Endothelial cell of umbilical vein (primary cell): ENCODE data around the gene TUBB4A. TPM values are rescaled to one million over a fixed set of nuclear protein-coding genes. Genes with fewer than 3 reads are reported as not detected.

Source experiments
- BruUV-seq: library from RNA; stranded (reverse); fragments of 400-500 nt; replicated peaks from 2 replicates; lab custom pipeline; 2021; lab: Mats Ljungman, UMichigan
- CTCF ChIA-PET: fragments of 300-600, 350-600 bp; sonication (Branson Sonifier 250); formaldehyde crosslinking; loops from one replicate; lab custom pipeline; 2021; ENCODE audit warnings: antibody characterized with exemption, inconsistent platforms; lab: Charles Lee
- POLR2A ChIA-PET: fragments of 300-600, 350-600 bp; sonication (Branson Sonifier 250); formaldehyde crosslinking; loops from one replicate; lab custom pipeline; 2021; ENCODE audit warnings: antibody characterized with exemption, inconsistent platforms; lab: Charles Lee
- DNase-seq: peaks from one replicate; pipeline ENCODE4 v3.0.0-alpha.2; 2011; ENCODE audit warnings: low read depth, low spot score
- FAIRE-seq: peaks from 2 replicates; lab custom pipeline; 2011; peaks lifted over from hg19 to GRCh38; lab: Jason Lieb, UNC
- H2AFZ ChIP-seq: 2 replicates; pipeline ENCODE4 v1.6.0; 2012; ENCODE audit warnings: low read depth, low read length, control low read depth, inconsistent platforms
- H3K27ac ChIP-seq: 2 replicates; pipeline ENCODE4 v1.5.1; 2011; ENCODE audit warnings: low read depth, mild to moderate bottlenecking, control low read depth, low read length, moderate library complexity; ENCODE audit not compliant: insufficient read depth
- H3K27me3 ChIP-seq, 2 experiments: 2 replicates each; pipeline versions ENCODE4 v1.6.0 to v1.6.1; 2011; ENCODE audit warnings: low read length in 2 of 2, mixed read lengths in 1 of 2; ENCODE audit not compliant: control insufficient read depth in 2 of 2, insufficient read depth in 2 of 2
- H3K36me3 ChIP-seq, 2 experiments: 2 replicates in 1 of 2; 3 replicates in 1 of 2; pipeline ENCODE4 v1.5.1; 2011; ENCODE audit warnings: low read length in 2 of 2, mild to moderate bottlenecking in 1 of 2, moderate library complexity in 1 of 2; ENCODE audit not compliant: control insufficient read depth in 2 of 2, insufficient read depth in 2 of 2; ENCODE audit errors: extremely low read depth in 1 of 2
- H3K4me1 ChIP-seq: 3 replicates; pipeline ENCODE4 v1.5.1; 2011; ENCODE audit warnings: mild to moderate bottlenecking, low read length; ENCODE audit not compliant: control insufficient read depth, insufficient read depth; ENCODE audit errors: extremely low read depth
- H3K4me2 ChIP-seq: 2 replicates; pipeline ENCODE4 v1.6.1; 2011; ENCODE audit warnings: low read length, control low read depth, mixed read lengths; ENCODE audit not compliant: insufficient read depth
- H3K4me3 ChIP-seq, 3 experiments: fragments of 200-600 bp in 1 of 3; sonication (generic), shearing (Covaris generic) in 1 of 3; replicated peaks in 1 of 3; 2 replicates each; pipeline ENCODE4 v1.5.1; 2011 to 2016; ENCODE audit warnings: control low read depth in 3 of 3, low read length in 3 of 3, mild to moderate bottlenecking in 2 of 3, inconsistent platforms in 1 of 3, low read depth in 1 of 3, moderate library complexity in 1 of 3; ENCODE audit not compliant: insufficient read depth in 1 of 3
- H3K79me2 ChIP-seq: 2 replicates; pipeline ENCODE4 v1.6.0; 2012; ENCODE audit warnings: low read length, inconsistent platforms; ENCODE audit not compliant: control insufficient read depth, insufficient read depth
- H3K9ac ChIP-seq: replicated peaks from 2 replicates; pipeline ENCODE3; 2011; ENCODE audit warnings: low read length, control low read depth; ENCODE audit not compliant: insufficient read depth; ENCODE audit errors: extremely low read depth
- H3K9me1 ChIP-seq: replicated peaks from 3 replicates; pipeline ENCODE4 v1.6.0; 2011; ENCODE audit warnings: mild to moderate bottlenecking, low read length; ENCODE audit not compliant: control insufficient read depth, insufficient read depth; ENCODE audit errors: extremely low read depth
- H3K9me3 ChIP-seq: replicated peaks from 2 replicates; pipeline ENCODE4 v1.5.1; 2012; ENCODE audit warnings: low read length, inconsistent platforms; ENCODE audit not compliant: control insufficient read depth, insufficient read depth
- H4K20me1 ChIP-seq: replicated peaks from 2 replicates; pipeline ENCODE3; 2011; ENCODE audit warnings: mild to moderate bottlenecking, low read length; ENCODE audit not compliant: control insufficient read depth, insufficient read depth; ENCODE audit errors: extremely low read depth
- EZH2 ChIP-seq: IDR thresholded peaks from 2 replicates; pipeline ENCODE4 v1.6.1; 2012; ENCODE audit warnings: borderline replicate concordance, low read depth, mild to moderate bottlenecking, moderate library complexity, low read length, inconsistent platforms; ENCODE audit not compliant: severe bottlenecking
- MYC ChIP-seq: IDR thresholded peaks from one replicate; pipeline ENCODE4 v1.6.1; 2011; ENCODE audit warnings: mild to moderate bottlenecking, low read depth, low read length
- POLR2A ChIP-seq: IDR thresholded peaks from 2 replicates; pipeline ENCODE4 v1.6.1; 2012; ENCODE audit warnings: low read depth, mild to moderate bottlenecking, control low read depth, low read length
- dilution Hi-C: fragments of 300-500 bp; cut with MboI; formaldehyde crosslinking; loops from one replicate; pipeline ENCODE4 v1.15.0; 2019; ENCODE audit warnings: low sequenced_read_pairs; ENCODE audit not compliant: extremely low pct_ligation_motif_present
- intact Hi-C: fragments of 100-400 bp; cut with micrococcal nuclease; formaldehyde crosslinking; loops from one replicate; pipeline ENCODE4 v1.10.0; 2022
- polyA plus RNA-seq, 4 experiments: library from polyadenylated mRNA; depleted of rRNA in 3 of 4; stranded (reverse) in 3 of 4; unstranded in 1 of 4; fragments of >200 nt; gene quantifications; 2 replicates each; pipeline versions ENCODE4 v1.2.1 to v1.2.3, GENCODE V29; 2011 to 2012; ENCODE audit warnings: missing spikeins in 1 of 4
- total RNA-seq: library from RNA; stranded (reverse); gene quantifications from 2 replicates; pipeline ENCODE4 v1.2.3, GENCODE V29; 2021
- TF ChIP-seq, protein P1 (sequence below): IDR thresholded peaks from 2 replicates; pipeline ENCODE4 v1.6.1; 2011; ENCODE audit not compliant: insufficient read depth, insufficient read length

TUBB4A gene
- total and polyA plus RNA-seq, 2 donors (not counting 3 experiments of a cell fraction or from before 2014, with no cell fraction given) = not detected

DNA sequence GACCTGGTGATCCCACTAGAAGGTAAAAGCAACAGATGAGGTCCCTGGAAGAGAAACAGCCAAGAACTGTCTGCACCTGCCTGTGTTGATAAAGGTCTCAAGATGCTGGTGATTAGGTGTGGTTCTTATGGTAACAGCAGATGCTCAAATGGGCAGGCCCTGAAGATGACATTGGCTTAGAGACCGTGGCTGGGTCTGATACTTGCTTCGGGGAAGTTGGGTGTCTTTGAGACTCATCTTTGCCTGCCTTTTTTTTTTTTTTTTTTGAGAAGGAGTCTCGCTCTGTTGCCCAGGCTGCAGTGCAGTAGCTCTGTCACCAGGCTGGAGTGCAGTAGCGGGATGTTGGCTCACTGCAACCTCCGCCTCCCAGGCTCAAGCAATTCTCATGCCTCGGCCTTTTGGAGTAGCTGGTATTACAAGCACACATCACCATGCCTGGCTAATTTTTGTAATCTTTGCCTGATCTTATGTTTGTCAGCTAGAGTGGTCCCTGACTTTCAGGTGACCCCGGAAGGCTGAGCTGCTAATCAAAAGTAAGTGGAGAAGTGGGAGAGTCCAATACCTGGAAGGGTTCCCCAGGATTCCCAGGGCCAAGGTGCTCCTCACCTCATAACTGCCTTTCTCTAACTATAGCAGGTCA lies 50.4 kb downstream of the TUBB4A start:
- Histone ChIP-seq H3K4me1 (no peaks in the 10 kb centered on the region), H3K79me2 (no peaks in the 10 kb centered on the region), H3K4me2 (no peak overlapping the region), H4K20me1 (no peaks in the 10 kb centered on the region), H3K36me3 (peaks cover 2 to 6% of the 10 kb centered on the region in 2 experiments), H3K4me3 (no peak overlapping the region), H3K27ac (no peak overlapping the region), H3K9me1 (no peaks in the 10 kb centered on the region), H2AFZ (no peak overlapping the region), H3K27me3 (no peaks in the 10 kb centered on the region), H3K9me3 (no peaks in the 10 kb centered on the region), H3K9ac (no peak overlapping the region)
- DNase-seq = no peak
- no TSS peak for BruUV-seq
- ChIA-PET CTCF (no interaction called here), POLR2A (no interaction called here)
- intact Hi-C loops (no loop called here), dilution Hi-C loops (no loop called here)
- FAIRE-seq = no peak
- no peak for TF ChIP-seq POLR2A
- TF ChIP-seq, protein P1, sequence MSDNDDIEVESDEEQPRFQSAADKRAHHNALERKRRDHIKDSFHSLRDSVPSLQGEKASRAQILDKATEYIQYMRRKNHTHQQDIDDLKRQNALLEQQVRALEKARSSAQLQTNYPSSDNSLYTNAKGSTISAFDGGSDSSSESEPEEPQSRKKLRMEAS = no peak
- TF ChIP-seq MYC = no peak
- TF ChIP-seq EZH2 = no peak

DNA sequence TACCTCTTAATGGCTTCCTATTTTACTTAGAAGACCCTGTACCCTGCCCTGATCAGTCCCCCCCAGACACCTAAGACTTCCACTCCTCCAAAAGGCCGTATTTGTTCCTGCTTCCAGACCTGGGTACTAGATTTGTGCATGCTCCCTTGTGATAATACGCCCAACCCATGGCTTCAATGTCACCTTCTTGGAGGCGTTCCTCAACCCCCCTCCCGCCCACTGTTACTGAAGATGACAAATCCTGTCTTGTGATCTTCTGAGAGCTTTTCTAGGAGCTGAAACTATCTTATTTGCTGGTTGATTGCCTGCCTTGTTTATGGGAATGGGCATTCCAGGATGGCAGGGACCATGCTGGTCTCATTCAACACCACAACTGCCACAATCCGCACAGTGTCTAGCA lies 51.9 kb downstream of the TUBB4A start:
- Histone ChIP-seq H3K36me3 (peaks cover 2 to 6% of the 10 kb centered on the region in 2 experiments), H3K79me2 (no peaks in the 10 kb centered on the region), H3K4me3 (no peak overlapping the region), H3K9ac (no peak overlapping the region), H3K9me3 (no peaks in the 10 kb centered on the region), H3K4me2 (no peak overlapping the region), H3K9me1 (no peaks in the 10 kb centered on the region), H4K20me1 (no peaks in the 10 kb centered on the region), H3K4me1 (no peaks in the 10 kb centered on the region), H3K27me3 (no peaks in the 10 kb centered on the region), H3K27ac (no peak overlapping the region), H2AFZ (no peak overlapping the region)
- ChIA-PET POLR2A (no interaction called here), CTCF (no interaction called here)
- dilution Hi-C loops (no loop called here), intact Hi-C loops (no loop called here)
- DNase-seq = no peak
- TF ChIP-seq, protein P1 = no peak
- FAIRE-seq = no peak
- BruUV-seq = no TSS peak
